WTC11 (cell line): ENCODE data around the gene TNNI2. TPM values are rescaled to one million over a fixed set of nuclear protein-coding genes. Genes with fewer than 3 reads are reported as not detected.

ENCODE experiments used
- ATAC-seq: fragments of 200-7000 bp; cut with Tn5 transposase; 2 replicates; pipeline ENCODE4 v1.10.0; 2021; ENCODE audit warnings: mild to moderate bottlenecking, moderate library complexity
- Bru-seq: library from RNA; stranded (reverse); fragments of 400-500 nt; gene quantifications from one replicate; lab custom pipeline; 2021; lab: Mats Ljungman, UMichigan
- CTCF ChIA-PET: fragments of 300-600 bp; sonication (Branson Sonifier 250); formaldehyde crosslinking; loops from one replicate; lab custom pipeline; 2021; ENCODE audit warnings: antibody characterized with exemption; lab: Charles Lee
- POLR2A ChIA-PET: fragments of 350-600 bp; sonication (Branson Sonifier 250); formaldehyde crosslinking; loops from one replicate; lab custom pipeline; 2021; ENCODE audit warnings: antibody characterized with exemption; lab: Charles Lee
- DNase-seq: peaks from one replicate; pipeline ENCODE4 v3.0.0; 2021; ENCODE audit warnings: low spot score
- H3K27ac Mint-ChIP-seq: 2 replicates; pipeline ENCODE4 v1.8.0; 2021; ENCODE audit warnings: mixed read lengths
- H3K27me3 Mint-ChIP-seq: 2 replicates; pipeline ENCODE4 v1.8.0; 2021; ENCODE audit warnings: low read depth, mild to moderate bottlenecking, moderate library complexity, mixed read lengths
- H3K36me3 Mint-ChIP-seq: 2 replicates; pipeline ENCODE4 v1.8.0; 2021; ENCODE audit warnings: mixed read lengths
- H3K4me1 Mint-ChIP-seq: 2 replicates; pipeline ENCODE4 v1.8.0; 2022; ENCODE audit warnings: mixed read lengths
- H3K4me3 Mint-ChIP-seq: 2 replicates; pipeline ENCODE4 v1.8.0; 2021; ENCODE audit warnings: mild to moderate bottlenecking, moderate library complexity, mixed read lengths
- H3K9me3 Mint-ChIP-seq: 2 replicates; pipeline ENCODE4 v1.8.0; 2021; ENCODE audit warnings: mixed read lengths
- CBFB ChIP-seq: sonication (generic); formaldehyde crosslinking; IDR thresholded peaks from 2 replicates; pipeline ENCODE4 v1.8.1; 2022; ENCODE audit warnings: mild to moderate bottlenecking, low read depth, missing genetic modification reagents
- E2F4 ChIP-seq: sonication (generic); formaldehyde crosslinking; IDR thresholded peaks from 2 replicates; pipeline ENCODE4 v1.8.1; 2022; ENCODE audit warnings: low read depth, mild to moderate bottlenecking, moderate library complexity, missing genetic modification reagents, borderline replicate concordance
- ELF4 ChIP-seq: sonication (generic); formaldehyde crosslinking; IDR thresholded peaks from 2 replicates; pipeline ENCODE4 v1.8.1; 2022; ENCODE audit warnings: low read depth, mild to moderate bottlenecking, moderate library complexity, missing genetic modification reagents
- ESRRA ChIP-seq: sonication (generic); formaldehyde crosslinking; IDR thresholded peaks from 2 replicates; pipeline ENCODE4 v1.8.1; 2022; ENCODE audit warnings: mild to moderate bottlenecking, missing genetic modification reagents, borderline replicate concordance
- FOXP1 ChIP-seq: sonication (generic); formaldehyde crosslinking; IDR thresholded peaks from 2 replicates; pipeline ENCODE4 v1.8.0; 2022; ENCODE audit warnings: missing genetic modification reagents, mild to moderate bottlenecking, moderate library complexity, borderline replicate concordance
- GTF2I ChIP-seq: fragments of 250-450 bp; sonication (Bioruptor Pico); conservative IDR thresholded peaks from 2 replicates; pipeline ENCODE4 v1.4.0; 2021; ENCODE audit warnings: mild to moderate bottlenecking
- IRF2 ChIP-seq: sonication (generic); formaldehyde crosslinking; IDR thresholded peaks from 2 replicates; pipeline ENCODE4 v1.8.0; 2022; ENCODE audit warnings: low read depth, missing genetic modification reagents, borderline replicate concordance
- JAZF1 ChIP-seq: fragments of 250-450 bp; sonication (Bioruptor Pico); IDR thresholded peaks from 2 replicates; pipeline ENCODE4 v1.9.0; 2021; ENCODE audit warnings: moderate library complexity, mild to moderate bottlenecking, inconsistent platforms
- JUN ChIP-seq: sonication (generic); formaldehyde crosslinking; IDR thresholded peaks from 2 replicates; pipeline ENCODE4 v1.8.0; 2023; ENCODE audit warnings: mild to moderate bottlenecking, missing genetic modification reagents
- KAT7 ChIP-seq: sonication (generic); formaldehyde crosslinking; IDR thresholded peaks from 2 replicates; pipeline ENCODE4 v1.8.1; 2023; ENCODE audit warnings: missing genetic modification reagents, mild to moderate bottlenecking, borderline replicate concordance
- MXD4 ChIP-seq: fragments of 250-450 bp; sonication (Bioruptor Pico); IDR thresholded peaks from 2 replicates; pipeline ENCODE4 v1.8.0; 2021; ENCODE audit warnings: mild to moderate bottlenecking, moderate library complexity, borderline replicate concordance
- MYBL2 ChIP-seq: sonication (generic); formaldehyde crosslinking; IDR thresholded peaks from 2 replicates; pipeline ENCODE4 v1.8.1; 2023; ENCODE audit warnings: mild to moderate bottlenecking, moderate library complexity, missing genetic modification reagents
- NFYB ChIP-seq: sonication (generic); formaldehyde crosslinking; conservative IDR thresholded peaks from 2 replicates; pipeline ENCODE4 v1.8.0; 2022; ENCODE audit warnings: low read depth, missing genetic modification reagents
- NR3C1 ChIP-seq: sonication (generic); formaldehyde crosslinking; conservative IDR thresholded peaks from 2 replicates; pipeline ENCODE4 v1.8.1; 2023; ENCODE audit warnings: low read depth, mild to moderate bottlenecking, missing genetic modification reagents
- RORB ChIP-seq: fragments of 250-450 bp; sonication (Bioruptor Pico); IDR thresholded peaks from 2 replicates; pipeline ENCODE4 v1.9.0; 2021; ENCODE audit warnings: mild to moderate bottlenecking
- SMAD3 ChIP-seq: sonication (generic); formaldehyde crosslinking; IDR thresholded peaks from 2 replicates; pipeline ENCODE4 v1.8.0; 2022; ENCODE audit warnings: missing genetic modification reagents, mild to moderate bottlenecking, borderline replicate concordance
- TCF7 ChIP-seq: sonication (generic); formaldehyde crosslinking; IDR thresholded peaks from 2 replicates; pipeline ENCODE4 v1.8.0; 2022; ENCODE audit warnings: mild to moderate bottlenecking, low read depth, missing genetic modification reagents, moderate library complexity
- TEAD1 ChIP-seq: sonication (generic); formaldehyde crosslinking; IDR thresholded peaks from 2 replicates; pipeline ENCODE4 v1.8.0; 2022; ENCODE audit warnings: mild to moderate bottlenecking, missing genetic modification reagents
- ZNF121 ChIP-seq: sonication (generic); formaldehyde crosslinking; IDR thresholded peaks from 2 replicates; pipeline ENCODE4 v1.8.0; 2023; ENCODE audit warnings: missing genetic modification reagents
- ZNF396 ChIP-seq: fragments of 250-450 bp; sonication (Bioruptor Pico); IDR thresholded peaks from 2 replicates; pipeline ENCODE4 v1.8.0; 2021; ENCODE audit warnings: mild to moderate bottlenecking, moderate library complexity, borderline replicate concordance
- ZNF512 ChIP-seq: sonication (generic); formaldehyde crosslinking; IDR thresholded peaks from 2 replicates; pipeline ENCODE4 v1.8.1; 2022; ENCODE audit warnings: missing genetic modification reagents, borderline replicate concordance
- long read RNA-seq, 3 experiments: library from RNA in 1 of 3; library from capped mRNA in 1 of 3; library from polyadenylated mRNA in 1 of 3; unstranded in 2 of 3; stranded (forward) in 1 of 3; transcript quantifications; one replicate each; pipeline ENCODE4 v2.0.0, GENCODE V29; 2021
- total RNA-seq: library from RNA; stranded (reverse); gene quantifications from 3 replicates; pipeline ENCODE4 v1.2.3, GENCODE V29; 2021
- TF ChIP-seq, protein P1 (sequence below): fragments of 250-450 bp; sonication (Bioruptor Pico); IDR thresholded peaks from 2 replicates; pipeline ENCODE4 v1.8.0; 2021; ENCODE audit warnings: mild to moderate bottlenecking
- TF ChIP-seq, protein P2 (sequence below): sonication (generic); formaldehyde crosslinking; IDR thresholded peaks from 2 replicates; pipeline ENCODE4 v1.8.0; 2022; ENCODE audit warnings: mild to moderate bottlenecking, missing genetic modification reagents
- TF ChIP-seq, protein P3 (sequence below): fragments of 250-450 bp; sonication (Bioruptor Pico); IDR thresholded peaks from 2 replicates; pipeline ENCODE4 v1.9.0; 2021; ENCODE audit warnings: moderate library complexity, mild to moderate bottlenecking, inconsistent platforms, borderline replicate concordance

The TNNI2 gene
- total RNA-seq (0.41 TPM in 1 of 3 replicates, not detected in the others), Bru-seq, nascent RNA (not detected)
- long read RNA-seq, experiment 1, result 0 reads
- long read RNA-seq, experiment 2, result 0 reads
- long read RNA-seq, experiment 3, result 0 reads

DNA sequence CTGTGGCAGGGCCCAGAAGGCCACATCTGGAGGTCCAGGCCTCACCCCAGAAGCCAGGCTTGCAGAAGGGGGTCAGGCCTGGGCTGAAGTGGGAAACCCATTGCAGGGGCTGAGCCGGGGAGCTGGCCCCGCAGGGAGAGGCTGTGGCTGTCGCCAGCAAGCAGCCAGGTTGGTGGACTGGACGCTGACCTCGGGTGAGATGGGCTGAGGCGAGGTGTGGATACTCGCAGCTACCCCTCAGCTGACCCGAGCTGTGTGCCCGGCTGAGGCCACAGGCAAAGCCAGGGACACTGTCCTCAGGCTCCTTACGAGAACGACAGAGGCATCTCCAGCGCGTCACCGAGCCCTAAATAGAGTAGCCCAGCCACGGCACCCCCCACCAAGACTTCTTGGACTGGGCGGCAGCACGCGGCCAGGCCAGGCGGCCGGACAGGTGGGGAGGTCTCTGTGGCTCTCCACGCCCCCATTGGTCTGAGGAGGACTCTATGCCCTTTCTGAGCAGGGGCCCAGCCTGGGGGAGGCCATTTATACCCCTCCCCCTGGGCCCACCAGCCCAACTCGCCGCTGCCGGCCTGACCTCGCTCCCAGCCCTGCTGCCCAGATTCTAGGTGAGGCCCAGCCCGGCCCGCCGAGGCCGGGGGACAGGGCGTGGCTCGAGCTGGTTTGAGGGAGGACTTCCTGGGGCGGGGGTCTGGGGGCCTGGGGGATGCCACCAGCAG is at the start of gene TNNI2:
TSS of gene TNNI2 (plus strand) at position 556 of the 719 bp plus-strand sequence. CDS start 716 bp downstream, outside the sequence.
- TF ChIP-seq ZNF512 (CRISPR knock-in tag), result no peak
- no peak for TF ChIP-seq JUN (CRISPR knock-in tag)
- no peak for TF ChIP-seq TCF7 (CRISPR knock-in tag)
- TF ChIP-seq, all 79 proteins: peak for 0
- no peak for DNase-seq

GRCh38 chr11:1791912-1792311 is 46.9 kb upstream of the TNNI2 start:
- no peak for DNase-seq
- Mint-ChIP-seq H3K27me3 (peaks cover 48% of the 10 kb centered on the region), H3K4me1 (no peaks in the 10 kb centered on the region), H3K36me3 (no peaks in the 10 kb centered on the region), H3K4me3 (no peak overlapping the region), H3K27ac (no peak overlapping the region), H3K9me3 (no peaks in the 10 kb centered on the region)
- no peak for ATAC-seq
- CTCF ChIA-PET, result interaction anchor here (1.1 kb wide), 1 partner anchor 41 kb away, joined by 3 read pairs; no protein-coding TSS in a partner anchor
- POLR2A ChIA-PET, result no interaction called here
- TF ChIP-seq ELF4 (CRISPR knock-in tag), result no peak
- no peak for TF ChIP-seq ZNF121 (CRISPR knock-in tag)
- TF ChIP-seq E2F4 (CRISPR knock-in tag), result no peak
- no peak for TF ChIP-seq MYBL2
- no peak for TF ChIP-seq GTF2I
- TF ChIP-seq MXD4, result no peak
- no peak for TF ChIP-seq IRF2 (CRISPR knock-in tag)
- TF ChIP-seq ZNF396 (CRISPR knock-in tag), result no peak

More for the DNA sequence above, at the start of gene TNNI2:
- POLR2A ChIA-PET, result no interaction called here
- Mint-ChIP-seq H3K4me1 (no peaks in the 10 kb centered on the region), H3K36me3 (no peaks in the 10 kb centered on the region), H3K27ac (no peak within 1 kb of the TSS), H3K9me3 (no peaks in the 10 kb centered on the region), H3K4me3 (no peak within 1 kb of the TSS), H3K27me3 (peaks cover under 1% of the 10 kb centered on the region; the same call in 1 of the 2 replicates)
- no peak for ATAC-seq
- CTCF ChIA-PET, result interaction anchor here (0.6 to 1.5 kb wide), 8 partner anchors 14 to 313 kb away, joined by 3 to 16 read pairs (median 4); no protein-coding TSS in a partner anchor

- ATAC-seq (no peak), DNase-seq (no peak)
- H3K4me1 Mint-ChIP-seq, result no peaks in the 10 kb centered on the region
- TF ChIP-seq KAT7 (CRISPR knock-in tag) (no peak), RORB (CRISPR knock-in tag) (no peak)
- POLR2A ChIA-PET, result interaction anchor here (0.6 kb wide), 1 partner anchor 9 kb away, joined by 3 read pairs; no protein-coding TSS in a partner anchor
- H3K9me3 Mint-ChIP-seq, result no peaks in the 10 kb centered on the region
- H3K36me3 Mint-ChIP-seq, result no peaks in the 10 kb centered on the region
- H3K27me3 Mint-ChIP-seq, result peaks cover 49% of the 10 kb centered on the region
- no peak overlapping the region for H3K27ac Mint-ChIP-seq
- no peak overlapping the region for H3K4me3 Mint-ChIP-seq
- CTCF ChIA-PET, result interaction anchor here (1.1 kb wide), 1 partner anchor 40 kb away, joined by 3 read pairs; no protein-coding TSS in a partner anchor
Observed at GRCh38 chr11:1792461-1792860, 46.3 kb upstream of the TNNI2 start.

GRCh38 chr11:1793081-1793480 is 45.7 kb upstream of the TNNI2 start:
- no peak for ATAC-seq
- no peak overlapping the region for H3K27ac Mint-ChIP-seq
- H3K27me3 Mint-ChIP-seq, result peaks cover 49% of the 10 kb centered on the region
- no peaks in the 10 kb centered on the region for H3K9me3 Mint-ChIP-seq
- H3K4me1 Mint-ChIP-seq, result no peaks in the 10 kb centered on the region
- DNase-seq, result no peak
- H3K4me3 Mint-ChIP-seq, result no peak overlapping the region
- ChIA-PET POLR2A (interaction anchor here (0.6 kb wide), 1 partner anchor 10 kb away, joined by 3 read pairs; no protein-coding TSS in a partner anchor), CTCF (no interaction called here)
- H3K36me3 Mint-ChIP-seq, result no peaks in the 10 kb centered on the region
- TF ChIP-seq JAZF1 (CRISPR knock-in tag), result no peak
- TF ChIP-seq ELF4 (CRISPR knock-in tag), result no peak
- TF ChIP-seq, protein P1, sequence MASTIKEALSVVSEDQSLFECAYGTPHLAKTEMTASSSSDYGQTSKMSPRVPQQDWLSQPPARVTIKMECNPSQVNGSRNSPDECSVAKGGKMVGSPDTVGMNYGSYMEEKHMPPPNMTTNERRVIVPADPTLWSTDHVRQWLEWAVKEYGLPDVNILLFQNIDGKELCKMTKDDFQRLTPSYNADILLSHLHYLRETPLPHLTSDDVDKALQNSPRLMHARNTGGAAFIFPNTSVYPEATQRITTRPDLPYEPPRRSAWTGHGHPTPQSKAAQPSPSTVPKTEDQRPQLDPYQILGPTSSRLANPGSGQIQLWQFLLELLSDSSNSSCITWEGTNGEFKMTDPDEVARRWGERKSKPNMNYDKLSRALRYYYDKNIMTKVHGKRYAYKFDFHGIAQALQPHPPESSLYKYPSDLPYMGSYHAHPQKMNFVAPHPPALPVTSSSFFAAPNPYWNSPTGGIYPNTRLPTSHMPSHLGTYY, result no peak
- no peak for TF ChIP-seq FOXP1 (CRISPR knock-in tag)
- TF ChIP-seq, protein P2, sequence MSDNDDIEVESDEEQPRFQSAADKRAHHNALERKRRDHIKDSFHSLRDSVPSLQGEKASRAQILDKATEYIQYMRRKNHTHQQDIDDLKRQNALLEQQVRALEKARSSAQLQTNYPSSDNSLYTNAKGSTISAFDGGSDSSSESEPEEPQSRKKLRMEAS (CRISPR knock-in tag), result no peak
- TF ChIP-seq SMAD3 (CRISPR knock-in tag), result no peak
- no peak for TF ChIP-seq NR3C1 (CRISPR knock-in tag)
- TF ChIP-seq TEAD1 (CRISPR knock-in tag), result no peak
- no peak for TF ChIP-seq ESRRA (CRISPR knock-in tag)
- TF ChIP-seq KAT7 (CRISPR knock-in tag), result no peak
- TF ChIP-seq, protein P3, sequence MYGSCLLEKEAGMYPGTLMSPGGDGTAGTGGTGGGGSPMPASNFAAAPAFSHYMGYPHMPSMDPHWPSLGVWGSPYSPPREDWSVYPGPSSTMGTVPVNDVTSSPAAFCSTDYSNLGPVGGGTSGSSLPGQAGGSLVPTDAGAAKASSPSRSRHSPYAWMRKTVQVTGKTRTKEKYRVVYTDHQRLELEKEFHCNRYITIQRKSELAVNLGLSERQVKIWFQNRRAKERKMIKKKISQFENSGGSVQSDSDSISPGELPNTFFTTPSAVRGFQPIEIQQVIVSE, result no peak
- no peak for TF ChIP-seq CBFB (CRISPR knock-in tag)
- no peak for TF ChIP-seq NFYB
